Liver (tissue), 9 donors: ENCODE measurements around the gene DOK5. TPM values are rescaled to one million over a fixed set of nuclear protein-coding genes. Genes with fewer than 3 reads are reported as not detected.

Source experiments
- DNase-seq: peaks from one replicate; pipeline ENCODE4 v3.0.0-alpha.2; 2017; ENCODE audit warnings: low spot score
- H3K27ac ChIP-seq, 2 donors: one replicate each; pipeline ENCODE4 v1.7.0; 2013; ENCODE audit warnings: inconsistent platforms in 2 of 2, low read length in 2 of 2, control low read depth in 1 of 2, low read depth in 1 of 2, mild to moderate bottlenecking in 1 of 2
- H3K27me3 ChIP-seq, 4 donors: one replicate each; pipeline versions ENCODE4 v1.6.1 to v1.7.0; 2013; ENCODE audit warnings: low read length in 3 of 4, inconsistent platforms in 1 of 4, mild to moderate bottlenecking in 1 of 4, moderate library complexity in 1 of 4; ENCODE audit not compliant: control insufficient read depth in 4 of 4, insufficient read depth in 4 of 4
- H3K36me3 ChIP-seq, 4 donors: one replicate each; pipeline versions ENCODE4 v1.6.1 to v1.7.0; 2013; ENCODE audit warnings: low read length in 3 of 4, mild to moderate bottlenecking in 3 of 4, low read depth in 1 of 4, moderate library complexity in 1 of 4; ENCODE audit not compliant: control insufficient read depth in 4 of 4, insufficient read depth in 3 of 4
- H3K4me1 ChIP-seq, 4 donors: one replicate each; pipeline versions ENCODE4 v1.6.1 to v1.7.0; 2013; ENCODE audit warnings: low read length in 3 of 4, mild to moderate bottlenecking in 3 of 4, moderate library complexity in 1 of 4; ENCODE audit not compliant: control insufficient read depth in 4 of 4, insufficient read depth in 4 of 4
- H3K4me3 ChIP-seq, 3 donors: one replicate each; pipeline versions ENCODE4 v1.6.1 to v1.7.0; 2013; ENCODE audit warnings: low read length in 3 of 3, control low read depth in 1 of 3, low read depth in 1 of 3, mild to moderate bottlenecking in 1 of 3
- H3K9ac ChIP-seq, 2 donors: one replicate each; pipeline ENCODE4 v1.7.0; 2013; ENCODE audit warnings: low read length in 2 of 2, mild to moderate bottlenecking in 2 of 2, moderate library complexity in 2 of 2, control low read depth in 1 of 2, low read depth in 1 of 2
- H3K9me3 ChIP-seq, 4 donors: one replicate each; pipeline versions ENCODE4 v1.6.1 to v1.7.0; 2013; ENCODE audit warnings: low read length in 3 of 4; ENCODE audit not compliant: control insufficient read depth in 4 of 4
- EGR1 ChIP-seq, 2 donors: IDR thresholded peaks; 2 replicates each; pipeline ENCODE4 v1.6.1; 2016 to 2018; ENCODE audit warnings: antibody characterized with exemption in 2 of 2, low read depth in 2 of 2
- FOXA1 ChIP-seq: IDR thresholded peaks from 2 replicates; pipeline ENCODE4 v1.6.1; 2016; ENCODE audit warnings: antibody characterized with exemption
- FOXA2 ChIP-seq: IDR thresholded peaks from 2 replicates; pipeline ENCODE4 v1.6.1; 2016; ENCODE audit warnings: antibody characterized with exemption
- GABPA ChIP-seq, 2 donors: IDR thresholded peaks in 1 of 2; conservative IDR thresholded peaks in 1 of 2; 2 replicates each; pipeline ENCODE4 v1.6.1; 2016; ENCODE audit warnings: antibody characterized with exemption in 2 of 2, mild to moderate bottlenecking in 1 of 2, moderate library complexity in 1 of 2
- HNF4A ChIP-seq, 2 donors: conservative IDR thresholded peaks; 2 replicates each; pipeline ENCODE4 v1.6.1; 2016; ENCODE audit warnings: antibody characterized with exemption in 2 of 2, mild to moderate bottlenecking in 2 of 2
- HNF4G ChIP-seq: IDR thresholded peaks from 2 replicates; pipeline ENCODE4 v1.6.1; 2016; ENCODE audit warnings: antibody characterized with exemption
- JUND ChIP-seq, 2 donors: IDR thresholded peaks; 2 replicates each; pipeline ENCODE4 v1.6.1; 2016; ENCODE audit warnings: antibody characterized with exemption in 2 of 2
- NR2F2 ChIP-seq: IDR thresholded peaks from 2 replicates; pipeline ENCODE4 v1.6.1; 2016; ENCODE audit warnings: antibody characterized with exemption
- RAD21 ChIP-seq, 2 donors: IDR thresholded peaks; 2 replicates each; pipeline ENCODE4 v1.6.1; 2016; ENCODE audit warnings: antibody characterized with exemption in 2 of 2, mild to moderate bottlenecking in 2 of 2
- RXRA ChIP-seq, 2 donors: IDR thresholded peaks; 2 replicates each; pipeline ENCODE4 v1.6.1; 2017 to 2018; ENCODE audit warnings: antibody characterized with exemption in 2 of 2, mild to moderate bottlenecking in 1 of 2
- SP1 ChIP-seq: IDR thresholded peaks from 2 replicates; pipeline ENCODE4 v1.6.1; 2018; ENCODE audit warnings: antibody characterized with exemption, mild to moderate bottlenecking
- TAF1 ChIP-seq: conservative IDR thresholded peaks from 2 replicates; pipeline ENCODE4 v1.6.1; 2016; ENCODE audit warnings: antibody characterized with exemption, mild to moderate bottlenecking
- YY1 ChIP-seq: IDR thresholded peaks from 2 replicates; pipeline ENCODE4 v1.6.1; 2016; ENCODE audit warnings: antibody characterized with exemption, mild to moderate bottlenecking
- WGBS: extraction: QIAGEN DNeasy Blood & Tissue Kit; methylation state at CpG from one replicate; pipeline ENCODE4 v1.1.7; 2013; 5-methylcytosine and 5-hydroxymethylcytosine counted together
- polyA plus RNA-seq, 2 donors: library from polyadenylated mRNA; stranded (reverse) in 1 of 2; unstranded in 1 of 2; fragments of 200-250 nt in 1 of 2; fragments of >200 nt in 1 of 2; fragmentation: Nextera tagmentation in 1 of 2; extraction: Ambion mirVana in 1 of 2; gene quantifications; one replicate each; pipeline versions ENCODE4 v1.2.1 to v1.2.3, GENCODE V29; 2013 to 2015
- total RNA-seq, 2 donors: library from RNA; depleted of rRNA; stranded (reverse); fragments of >200 nt; gene quantifications; one replicate each; pipeline ENCODE4 v1.2.3, GENCODE V29; 2014
- TF ChIP-seq, protein P1 (sequence below): IDR thresholded peaks from 2 replicates; pipeline ENCODE4 v1.6.1; 2016; ENCODE audit warnings: antibody characterized with exemption
- TF ChIP-seq, protein P2 (sequence below): IDR thresholded peaks from 2 replicates; pipeline ENCODE4 v1.6.1; 2016; ENCODE audit warnings: antibody characterized with exemption
- TF ChIP-seq, protein P3 (sequence below): fragments of 150-350 bp; IDR thresholded peaks from 2 replicates; pipeline ENCODE4 v1.5.1; 2017; ENCODE audit warnings: improper control_type of control experiment, low read depth, low read length; ENCODE audit not compliant: missing input control
- TF ChIP-seq, protein P4 (sequence below): IDR thresholded peaks from 2 replicates; pipeline ENCODE4 v1.6.1; 2016; ENCODE audit warnings: antibody characterized with exemption
- TF ChIP-seq, protein P5 (sequence below): IDR thresholded peaks from 2 replicates; pipeline ENCODE4 v1.6.1; 2016; ENCODE audit warnings: antibody characterized with exemption, mild to moderate bottlenecking
- donor health status: healthy.
- donor health status: healthy.
- donor health status: healthy.
- donor health status: healthy.
- donor health status: healthy.

DOK5 gene
- total and polyA plus RNA-seq, 4 donors = 0.05 to 0.16 (median 0.09) TPM

DNA sequence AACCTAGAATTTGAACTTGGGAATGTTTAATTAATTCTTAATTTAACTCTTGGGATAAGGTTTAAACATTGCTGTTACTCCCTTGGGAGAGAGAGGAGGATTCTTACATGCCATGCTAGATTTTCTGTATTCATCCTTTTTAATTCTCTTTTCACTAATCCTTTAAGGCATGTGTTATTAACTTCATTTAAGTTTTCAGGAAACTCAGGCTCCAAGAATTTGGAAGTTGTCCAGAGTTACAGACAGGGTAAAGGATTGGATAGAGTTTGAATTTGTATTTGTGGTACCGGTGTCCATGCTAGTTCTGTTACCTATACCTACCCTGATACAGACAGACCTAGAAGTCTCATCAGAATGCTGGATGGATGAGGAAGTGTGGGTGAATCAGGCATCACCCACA lies 23.7 kb downstream of the DOK5 start:
- Histone ChIP-seq H3K9me3 (no peaks in the 10 kb centered on the region), H3K4me3 (no peak overlapping the region), H3K36me3 (no peaks in the 10 kb centered on the region), H3K9ac (no peak overlapping the region), H3K27ac (no peak overlapping the region), H3K27me3 (no peaks in the 10 kb centered on the region), H3K4me1 (no peaks in the 10 kb centered on the region)
- DNase-seq = no peak
- 94% methylated on average over 1 of the region's 1 CpG for WGBS
- TF ChIP-seq, protein P1, sequence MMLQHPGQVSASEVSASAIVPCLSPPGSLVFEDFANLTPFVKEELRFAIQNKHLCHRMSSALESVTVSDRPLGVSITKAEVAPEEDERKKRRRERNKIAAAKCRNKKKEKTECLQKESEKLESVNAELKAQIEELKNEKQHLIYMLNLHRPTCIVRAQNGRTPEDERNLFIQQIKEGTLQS = no peak
- TF ChIP-seq HNF4A (conservative IDR thresholded peaks at IDR 0.05) (no peak), FOXA1 (no peak), SP1 (no peak), NR2F2 (no peak), HNF4G (no peak), TAF1 (no peak), RXRA (IDR thresholded peaks at IDR 0.05) (no peak), JUND (IDR thresholded peaks at IDR 0.05) (no peak), FOXA2 (no peak), GABPA (IDR thresholded peaks at IDR 0.05 in 1 of 2, conservative IDR thresholded peaks at IDR 0.05 in 1 of 2) (no peak)
- TF ChIP-seq, protein P2, sequence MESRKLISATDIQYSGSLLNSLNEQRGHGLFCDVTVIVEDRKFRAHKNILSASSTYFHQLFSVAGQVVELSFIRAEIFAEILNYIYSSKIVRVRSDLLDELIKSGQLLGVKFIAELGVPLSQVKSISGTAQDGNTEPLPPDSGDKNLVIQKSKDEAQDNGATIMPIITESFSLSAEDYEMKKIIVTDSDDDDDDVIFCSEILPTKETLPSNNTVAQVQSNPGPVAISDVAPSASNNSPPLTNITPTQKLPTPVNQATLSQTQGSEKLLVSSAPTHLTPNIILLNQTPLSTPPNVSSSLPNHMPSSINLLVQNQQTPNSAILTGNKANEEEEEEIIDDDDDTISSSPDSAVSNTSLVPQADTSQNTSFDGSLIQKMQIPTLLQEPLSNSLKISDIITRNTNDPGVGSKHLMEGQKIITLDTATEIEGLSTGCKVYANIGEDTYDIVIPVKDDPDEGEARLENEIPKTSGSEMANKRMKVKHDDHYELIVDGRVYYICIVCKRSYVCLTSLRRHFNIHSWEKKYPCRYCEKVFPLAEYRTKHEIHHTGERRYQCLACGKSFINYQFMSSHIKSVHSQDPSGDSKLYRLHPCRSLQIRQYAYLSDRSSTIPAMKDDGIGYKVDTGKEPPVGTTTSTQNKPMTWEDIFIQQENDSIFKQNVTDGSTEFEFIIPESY = no peak
- TF ChIP-seq, protein P3, sequence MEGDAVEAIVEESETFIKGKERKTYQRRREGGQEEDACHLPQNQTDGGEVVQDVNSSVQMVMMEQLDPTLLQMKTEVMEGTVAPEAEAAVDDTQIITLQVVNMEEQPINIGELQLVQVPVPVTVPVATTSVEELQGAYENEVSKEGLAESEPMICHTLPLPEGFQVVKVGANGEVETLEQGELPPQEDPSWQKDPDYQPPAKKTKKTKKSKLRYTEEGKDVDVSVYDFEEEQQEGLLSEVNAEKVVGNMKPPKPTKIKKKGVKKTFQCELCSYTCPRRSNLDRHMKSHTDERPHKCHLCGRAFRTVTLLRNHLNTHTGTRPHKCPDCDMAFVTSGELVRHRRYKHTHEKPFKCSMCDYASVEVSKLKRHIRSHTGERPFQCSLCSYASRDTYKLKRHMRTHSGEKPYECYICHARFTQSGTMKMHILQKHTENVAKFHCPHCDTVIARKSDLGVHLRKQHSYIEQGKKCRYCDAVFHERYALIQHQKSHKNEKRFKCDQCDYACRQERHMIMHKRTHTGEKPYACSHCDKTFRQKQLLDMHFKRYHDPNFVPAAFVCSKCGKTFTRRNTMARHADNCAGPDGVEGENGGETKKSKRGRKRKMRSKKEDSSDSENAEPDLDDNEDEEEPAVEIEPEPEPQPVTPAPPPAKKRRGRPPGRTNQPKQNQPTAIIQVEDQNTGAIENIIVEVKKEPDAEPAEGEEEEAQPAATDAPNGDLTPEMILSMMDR = no peak
- TF ChIP-seq, protein P4, sequence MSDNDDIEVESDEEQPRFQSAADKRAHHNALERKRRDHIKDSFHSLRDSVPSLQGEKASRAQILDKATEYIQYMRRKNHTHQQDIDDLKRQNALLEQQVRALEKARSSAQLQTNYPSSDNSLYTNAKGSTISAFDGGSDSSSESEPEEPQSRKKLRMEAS = no peak

DNA sequence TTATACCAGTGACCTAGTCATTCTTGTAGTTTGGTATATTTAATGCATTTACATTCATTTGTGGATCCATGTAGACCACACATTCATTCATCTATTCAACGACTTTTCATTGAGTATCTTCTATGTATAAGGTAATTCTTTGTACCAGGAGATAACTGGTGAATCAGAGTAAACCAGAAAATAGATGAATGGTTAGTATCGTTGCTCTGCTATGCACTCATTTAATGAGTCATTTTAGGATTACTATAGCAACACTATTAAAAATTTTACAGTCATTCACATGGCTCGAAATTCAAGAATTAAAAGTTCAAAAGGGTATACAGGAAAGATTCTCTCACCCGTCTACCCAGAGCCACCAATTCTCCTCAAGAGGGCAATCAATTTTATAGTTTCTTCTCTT lies 26.8 kb downstream of the DOK5 start:
- H3K4me3 ChIP-seq = no peak overlapping the region
- no peaks in the 10 kb centered on the region for H3K9me3 ChIP-seq
- H3K27me3 ChIP-seq = peaks cover 0 to 5% (median 0%) of the 10 kb centered on the region in 4 donors
- H3K27ac ChIP-seq = no peak overlapping the region
- no peaks in the 10 kb centered on the region for H3K36me3 ChIP-seq
- H3K9ac ChIP-seq = no peak overlapping the region
- WGBS = 70% methylated on average over 4 of the region's 4 CpGs
- no peak for DNase-seq
- H3K4me1 ChIP-seq = no peaks in the 10 kb centered on the region
- TF ChIP-seq RAD21 (IDR thresholded peaks at IDR 0.05) (no peak), YY1 (no peak), SP1 (no peak), NR2F2 (no peak), EGR1 (IDR thresholded peaks at IDR 0.05; ENCODE audit: low read depth in 2 of 2) (no peak), HNF4A (conservative IDR thresholded peaks at IDR 0.05) (no peak), JUND (IDR thresholded peaks at IDR 0.05) (no peak), FOXA2 (no peak), TAF1 (no peak), HNF4G (no peak), GABPA (IDR thresholded peaks at IDR 0.05 in 1 of 2, conservative IDR thresholded peaks at IDR 0.05 in 1 of 2) (no peak)
- TF ChIP-seq, protein P4 = no peak
- TF ChIP-seq, protein P2 = no peak
- TF ChIP-seq, protein P5, sequence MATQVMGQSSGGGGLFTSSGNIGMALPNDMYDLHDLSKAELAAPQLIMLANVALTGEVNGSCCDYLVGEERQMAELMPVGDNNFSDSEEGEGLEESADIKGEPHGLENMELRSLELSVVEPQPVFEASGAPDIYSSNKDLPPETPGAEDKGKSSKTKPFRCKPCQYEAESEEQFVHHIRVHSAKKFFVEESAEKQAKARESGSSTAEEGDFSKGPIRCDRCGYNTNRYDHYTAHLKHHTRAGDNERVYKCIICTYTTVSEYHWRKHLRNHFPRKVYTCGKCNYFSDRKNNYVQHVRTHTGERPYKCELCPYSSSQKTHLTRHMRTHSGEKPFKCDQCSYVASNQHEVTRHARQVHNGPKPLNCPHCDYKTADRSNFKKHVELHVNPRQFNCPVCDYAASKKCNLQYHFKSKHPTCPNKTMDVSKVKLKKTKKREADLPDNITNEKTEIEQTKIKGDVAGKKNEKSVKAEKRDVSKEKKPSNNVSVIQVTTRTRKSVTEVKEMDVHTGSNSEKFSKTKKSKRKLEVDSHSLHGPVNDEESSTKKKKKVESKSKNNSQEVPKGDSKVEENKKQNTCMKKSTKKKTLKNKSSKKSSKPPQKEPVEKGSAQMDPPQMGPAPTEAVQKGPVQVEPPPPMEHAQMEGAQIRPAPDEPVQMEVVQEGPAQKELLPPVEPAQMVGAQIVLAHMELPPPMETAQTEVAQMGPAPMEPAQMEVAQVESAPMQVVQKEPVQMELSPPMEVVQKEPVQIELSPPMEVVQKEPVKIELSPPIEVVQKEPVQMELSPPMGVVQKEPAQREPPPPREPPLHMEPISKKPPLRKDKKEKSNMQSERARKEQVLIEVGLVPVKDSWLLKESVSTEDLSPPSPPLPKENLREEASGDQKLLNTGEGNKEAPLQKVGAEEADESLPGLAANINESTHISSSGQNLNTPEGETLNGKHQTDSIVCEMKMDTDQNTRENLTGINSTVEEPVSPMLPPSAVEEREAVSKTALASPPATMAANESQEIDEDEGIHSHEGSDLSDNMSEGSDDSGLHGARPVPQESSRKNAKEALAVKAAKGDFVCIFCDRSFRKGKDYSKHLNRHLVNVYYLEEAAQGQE = no peak
- TF ChIP-seq, protein P3 = no peak
